A549 treated with AZD9567 at 1 μM for 4 hours (cell line): ENCODE data around the gene TRMT112. TPM values are rescaled to one million over a fixed set of nuclear protein-coding genes. Genes with fewer than 3 reads are reported as not detected.

Experiments
- total RNA-seq: library from RNA; stranded (reverse); fragments of 200-300 nt; extraction: Qiagen RNA extraction; gene quantifications from 5 replicates; pipeline ENCODE4 v1.2.3, GENCODE V29; 2022; ENCODE audit not compliant: insufficient read depth

The TRMT112 gene
- 378 to 462 TPM (median 417 TPM) in 5 replicates for total RNA-seq

DNA sequence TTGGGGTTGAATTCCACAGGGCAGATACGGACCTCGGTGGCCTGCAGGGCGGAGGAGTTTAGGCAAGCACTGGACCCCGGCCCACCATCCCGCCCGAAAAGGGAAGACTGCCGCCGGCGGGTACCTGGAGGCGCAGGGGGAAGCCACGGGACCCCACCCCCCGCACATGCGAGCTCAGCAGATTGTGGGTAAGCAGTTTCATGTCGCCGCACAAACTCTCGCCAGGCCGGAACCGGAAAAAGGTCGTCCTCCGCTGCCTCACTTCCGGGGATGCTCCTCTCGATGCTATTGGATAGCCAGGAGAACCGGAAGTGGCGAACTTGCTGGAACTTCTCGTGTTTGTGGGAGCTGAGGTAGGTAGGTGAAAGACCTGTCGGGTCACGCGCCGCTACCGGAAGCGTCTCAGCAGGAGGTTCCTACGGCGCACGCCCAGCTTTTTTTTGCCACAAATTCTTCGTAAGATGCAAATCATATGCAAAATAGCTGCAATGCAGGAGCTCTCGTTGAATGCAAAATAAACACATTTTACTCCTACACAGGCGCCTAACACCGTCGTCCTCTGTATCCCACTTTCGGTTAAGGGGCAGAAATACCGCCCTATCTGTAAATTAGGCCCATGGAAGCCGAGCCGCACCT, at the start of gene TRMT112:
Gene TRMT112, minus strand, starts transcription at position 235 of the 636 bp plus-strand sequence. Its CDS starts 33 bp downstream, at position 202.

DNA sequence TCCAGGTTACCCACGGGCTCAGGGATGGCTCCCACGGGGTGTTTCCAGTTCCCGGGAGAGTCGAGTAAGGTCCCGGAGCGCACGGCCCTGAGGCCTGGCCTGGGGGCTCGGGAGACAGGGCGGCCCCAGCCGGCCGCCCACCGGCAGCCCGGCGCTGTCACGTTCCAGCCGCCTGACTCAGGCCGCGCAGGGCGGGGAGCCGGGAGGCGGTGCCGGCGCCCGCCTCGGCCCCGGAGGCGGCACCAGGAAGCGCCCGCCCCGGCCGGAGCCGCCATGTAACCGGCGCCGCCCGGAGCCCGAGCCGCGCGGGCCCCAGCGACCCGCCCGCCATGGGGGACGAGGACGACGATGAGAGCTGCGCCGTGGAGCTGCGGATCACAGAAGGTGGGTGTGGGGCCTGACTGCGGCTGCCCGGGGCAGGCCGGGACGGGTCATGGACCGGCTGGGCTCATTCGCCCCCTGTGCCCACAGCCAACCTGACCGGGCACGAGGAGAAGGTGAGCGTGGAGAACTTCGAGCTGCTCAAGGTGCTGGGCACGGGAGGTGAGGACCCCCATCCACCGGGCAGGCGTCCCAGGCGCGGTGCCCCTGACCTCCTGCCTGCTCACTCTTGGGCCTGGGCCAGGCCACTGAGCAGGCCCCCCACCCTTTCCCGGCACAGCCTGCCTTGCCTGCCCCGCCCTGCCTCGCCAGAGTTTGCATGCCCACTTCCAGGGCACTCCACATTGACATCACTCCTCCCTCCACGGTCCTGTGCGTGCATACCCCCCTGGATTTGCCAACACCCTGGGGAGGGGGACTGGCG, 41.8 kb upstream of the TRMT112 start, which contains the start of gene RPS6KA4:
Gene RPS6KA4, plus strand, starts transcription at position 256 of the 805 bp plus-strand sequence. Its CDS starts 74 bp downstream, at position 330.

DNA sequence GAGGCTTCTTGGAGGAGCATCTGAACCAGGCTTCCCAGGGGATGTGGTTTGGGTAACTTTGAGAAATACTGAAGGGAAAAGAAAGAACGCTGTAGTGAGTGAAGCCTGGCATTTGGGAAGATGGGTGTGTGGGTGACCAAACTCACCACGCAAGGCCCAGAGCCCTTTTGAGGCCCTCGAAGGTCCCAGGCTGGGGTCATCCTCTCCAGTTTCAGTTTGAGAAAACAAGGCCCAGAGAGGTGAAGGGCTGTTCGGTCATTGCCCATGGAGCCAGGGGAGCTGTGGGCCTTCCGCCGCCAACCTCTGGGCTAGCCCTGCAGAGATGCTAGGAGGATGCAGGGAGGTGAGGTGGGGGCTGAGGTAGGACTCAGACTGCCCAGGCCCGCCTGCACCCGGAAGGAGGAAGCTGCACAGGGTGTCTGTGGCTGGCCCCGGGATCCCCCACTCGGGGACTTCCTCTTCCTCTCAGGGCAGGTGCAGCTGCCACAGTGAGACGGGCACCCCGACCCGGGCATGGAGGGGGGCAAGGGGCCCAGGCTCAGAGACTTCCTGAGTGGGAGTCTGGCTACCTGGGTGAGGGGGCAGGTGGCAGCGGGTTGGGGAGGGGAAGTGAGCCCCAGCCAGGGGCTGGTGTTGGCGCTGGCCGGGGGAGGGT, 22.5 kb upstream of the TRMT112 start, which contains the start of gene CCDC88B:
Gene CCDC88B, plus strand, starts transcription at position 451 of the 655 bp plus-strand sequence. Its CDS starts 63 bp downstream, at position 514.

DNA sequence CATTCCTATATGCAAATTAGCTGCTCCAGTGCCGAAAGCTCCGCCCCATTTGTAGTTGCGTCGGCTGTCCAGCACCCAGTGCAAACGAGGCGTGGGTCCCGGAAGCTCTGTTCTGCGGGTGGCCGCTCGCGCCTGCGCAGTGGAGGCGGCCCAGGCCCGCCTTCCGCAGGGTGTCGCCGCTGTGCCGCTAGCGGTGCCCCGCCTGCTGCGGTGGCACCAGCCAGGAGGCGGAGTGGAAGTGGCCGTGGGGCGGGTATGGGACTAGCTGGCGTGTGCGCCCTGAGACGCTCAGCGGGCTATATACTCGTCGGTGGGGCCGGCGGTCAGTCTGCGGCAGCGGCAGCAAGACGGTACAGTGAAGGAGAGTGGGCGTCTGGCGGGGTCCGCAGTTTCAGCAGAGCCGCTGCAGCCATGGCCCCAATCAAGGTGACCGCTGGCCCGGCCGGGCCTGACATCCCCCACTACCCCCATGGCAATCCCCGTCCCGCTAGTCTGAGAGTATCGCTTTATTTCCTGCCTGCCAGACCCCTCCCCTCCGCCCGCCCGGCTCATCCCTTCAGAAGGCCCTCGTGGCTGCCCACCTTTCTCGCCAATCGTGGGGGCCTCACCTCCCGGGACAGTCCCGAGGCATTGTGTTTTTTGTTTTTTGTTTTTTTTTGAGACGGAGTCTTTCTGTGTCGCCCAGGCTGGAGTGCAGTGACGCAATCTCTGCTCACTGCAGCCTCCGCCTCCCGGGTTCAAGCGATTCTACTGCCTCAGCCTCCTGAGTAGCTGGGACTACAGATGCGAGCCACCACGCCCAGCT, 804 bp upstream of the TRMT112 start, which contains the start of gene PRDX5:
Gene PRDX5, plus strand, starts transcription at position 161 of the 805 bp plus-strand sequence. Its CDS starts 95 bp downstream, at position 256.

DNA sequence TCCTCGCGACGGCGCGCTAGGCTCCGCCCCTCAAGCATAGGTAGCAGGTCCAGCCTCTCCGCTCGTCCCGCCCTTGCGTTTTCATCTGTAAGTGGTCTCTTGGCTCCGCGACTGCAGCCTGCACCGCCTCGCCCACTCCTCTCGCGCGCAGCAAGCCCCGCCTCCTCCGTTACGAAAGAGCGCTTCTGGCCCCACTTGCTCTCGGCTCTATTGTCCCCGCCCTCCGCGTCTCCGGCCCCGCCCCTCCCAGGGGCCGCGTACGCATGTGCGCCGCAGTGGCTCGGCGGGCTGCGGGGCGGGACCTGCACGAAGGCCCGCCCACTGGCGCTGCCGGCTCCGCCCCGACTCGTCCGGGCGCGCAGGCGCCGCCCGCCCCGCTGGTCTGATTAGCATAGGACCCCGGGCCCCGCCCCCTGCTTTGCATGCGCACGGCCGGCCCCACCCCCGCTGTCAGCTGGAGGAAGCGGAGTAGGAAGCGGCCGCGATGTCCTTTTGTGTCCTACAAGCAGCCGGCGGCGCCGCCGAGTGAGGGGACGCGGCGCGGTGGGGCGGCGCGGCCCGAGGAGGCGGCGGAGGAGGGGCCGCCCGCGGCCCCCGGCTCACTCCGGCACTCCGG, 12.2 kb downstream of the TRMT112 start, which contains the start of gene ESRRA:
Gene ESRRA, plus strand, starts transcription at position 450 of the 616 bp plus-strand sequence. CDS start 1,656 bp downstream, outside the sequence.

DNA sequence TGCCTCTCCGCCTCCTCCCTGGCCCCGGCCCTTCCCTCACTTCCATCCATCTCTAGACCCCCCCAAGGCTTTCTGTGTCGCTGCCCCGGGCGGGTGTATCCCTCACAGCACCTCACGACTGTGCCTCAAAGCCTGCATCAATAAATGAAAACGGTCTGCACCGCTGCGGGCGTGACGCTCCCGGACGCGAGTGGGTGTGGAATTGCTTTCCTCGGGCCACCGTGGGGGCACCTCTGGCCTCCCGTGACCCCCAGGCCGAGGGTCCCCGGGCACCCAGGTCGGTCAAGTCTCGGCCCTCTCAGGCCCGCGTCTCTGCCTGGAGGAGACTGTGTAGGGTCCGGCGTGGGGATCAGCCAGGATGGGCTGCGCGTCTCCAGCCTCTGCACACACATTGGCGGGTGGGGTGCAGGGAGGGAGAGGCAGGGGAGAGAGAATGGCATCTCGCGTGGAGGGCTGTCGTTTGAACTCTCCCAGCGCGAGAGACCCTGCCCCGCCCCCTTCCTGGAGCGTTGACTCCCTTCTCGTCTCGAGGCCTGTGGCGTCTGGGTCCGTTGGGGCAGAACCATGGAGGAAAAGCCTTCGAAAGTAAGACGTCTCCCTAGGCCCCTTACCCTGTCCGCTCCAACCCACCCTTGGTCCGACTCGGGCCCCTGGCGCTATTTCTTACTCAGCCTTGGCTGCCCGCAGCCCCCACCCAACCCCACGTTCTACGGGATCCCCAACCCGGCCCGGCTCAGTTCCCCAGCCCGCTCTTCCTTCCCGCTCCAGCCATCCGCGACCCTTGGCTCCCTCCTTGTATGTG, 17.3 kb downstream of the TRMT112 start, which contains the start of gene CATSPERZ:
Gene CATSPERZ, plus strand, starts transcription at position 512 of the 802 bp plus-strand sequence. Its CDS starts 53 bp downstream, at position 565.

DNA sequence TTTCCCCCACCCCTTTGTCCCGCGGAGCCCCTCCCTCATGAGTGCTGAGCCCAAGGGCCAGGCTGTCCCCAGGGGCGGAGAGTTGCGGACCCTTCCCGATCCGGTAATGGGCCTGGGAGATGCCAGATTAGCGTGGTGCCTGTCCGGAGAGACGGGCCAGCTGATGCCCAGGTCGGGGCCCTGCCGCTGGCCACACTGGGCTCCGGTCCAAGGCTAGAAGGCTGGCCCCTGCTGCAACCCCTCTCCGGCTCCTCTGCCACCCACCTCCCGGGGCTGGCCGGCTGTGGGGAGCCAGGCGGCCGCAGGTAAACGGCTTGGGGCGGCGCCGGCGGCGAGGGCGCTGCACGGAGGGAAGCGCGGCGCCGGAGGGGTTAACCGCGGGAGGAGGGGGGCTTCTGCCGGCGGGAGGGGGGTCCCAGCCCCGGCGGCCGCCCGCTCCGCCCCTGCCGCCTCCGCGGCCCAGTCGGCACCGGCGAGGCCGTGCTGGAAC, 26.1 kb downstream of the TRMT112 start, which contains the start of gene KCNK4:
Gene KCNK4, plus strand, starts transcription at position 41 of the 490 bp plus-strand sequence. CDS start 1,717 bp downstream, outside the sequence.

DNA sequence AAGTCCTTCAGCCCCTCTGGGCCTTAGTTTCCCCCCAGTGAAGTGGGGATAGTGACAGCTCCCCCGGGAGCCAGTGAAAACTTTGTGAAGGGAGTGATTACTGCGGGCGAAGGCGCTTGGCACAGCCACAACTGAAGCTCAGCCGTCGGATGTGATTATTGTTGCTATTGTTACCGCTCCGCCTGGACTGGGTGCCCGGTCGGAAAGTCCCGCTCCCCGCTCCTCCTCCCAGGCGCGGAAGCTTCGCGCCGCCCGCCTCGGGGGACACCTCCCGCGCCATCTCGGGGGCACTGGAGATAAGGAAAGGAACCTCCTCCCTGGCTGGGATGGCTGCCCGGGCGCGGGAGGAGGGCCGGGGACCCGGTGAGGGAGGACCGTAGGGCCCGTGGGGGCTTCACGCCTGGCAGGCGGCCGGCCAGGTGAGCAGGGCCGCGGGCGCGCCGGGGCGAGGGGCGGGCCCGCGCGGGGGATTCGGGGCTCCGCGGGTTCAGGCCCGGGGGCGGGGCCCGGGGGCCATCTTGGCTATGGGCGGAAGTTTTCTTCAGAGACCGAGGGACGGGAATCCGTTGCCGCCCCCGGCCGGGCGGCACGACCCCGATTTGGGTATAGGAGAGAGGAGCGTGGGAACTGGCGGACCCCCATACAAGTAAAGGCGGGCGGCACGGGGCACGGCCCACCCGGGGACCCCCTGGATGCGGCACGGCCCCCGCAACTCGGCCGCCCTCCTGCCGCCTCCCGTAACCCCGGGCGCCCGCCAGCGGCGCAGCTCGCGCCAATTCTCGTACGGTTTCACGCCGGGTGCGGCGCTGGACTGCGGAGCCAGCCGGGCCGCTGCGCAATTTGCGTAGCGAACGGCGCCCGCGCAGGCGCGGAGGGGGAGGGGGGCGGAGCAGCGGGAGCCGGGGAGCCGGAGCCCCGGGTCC, 32.1 kb downstream of the TRMT112 start, which contains the start of gene GPR137:
Gene GPR137, plus strand, starts transcription at position 887 of the 923 bp plus-strand sequence. CDS start 677 bp downstream, outside the sequence.

DNA sequence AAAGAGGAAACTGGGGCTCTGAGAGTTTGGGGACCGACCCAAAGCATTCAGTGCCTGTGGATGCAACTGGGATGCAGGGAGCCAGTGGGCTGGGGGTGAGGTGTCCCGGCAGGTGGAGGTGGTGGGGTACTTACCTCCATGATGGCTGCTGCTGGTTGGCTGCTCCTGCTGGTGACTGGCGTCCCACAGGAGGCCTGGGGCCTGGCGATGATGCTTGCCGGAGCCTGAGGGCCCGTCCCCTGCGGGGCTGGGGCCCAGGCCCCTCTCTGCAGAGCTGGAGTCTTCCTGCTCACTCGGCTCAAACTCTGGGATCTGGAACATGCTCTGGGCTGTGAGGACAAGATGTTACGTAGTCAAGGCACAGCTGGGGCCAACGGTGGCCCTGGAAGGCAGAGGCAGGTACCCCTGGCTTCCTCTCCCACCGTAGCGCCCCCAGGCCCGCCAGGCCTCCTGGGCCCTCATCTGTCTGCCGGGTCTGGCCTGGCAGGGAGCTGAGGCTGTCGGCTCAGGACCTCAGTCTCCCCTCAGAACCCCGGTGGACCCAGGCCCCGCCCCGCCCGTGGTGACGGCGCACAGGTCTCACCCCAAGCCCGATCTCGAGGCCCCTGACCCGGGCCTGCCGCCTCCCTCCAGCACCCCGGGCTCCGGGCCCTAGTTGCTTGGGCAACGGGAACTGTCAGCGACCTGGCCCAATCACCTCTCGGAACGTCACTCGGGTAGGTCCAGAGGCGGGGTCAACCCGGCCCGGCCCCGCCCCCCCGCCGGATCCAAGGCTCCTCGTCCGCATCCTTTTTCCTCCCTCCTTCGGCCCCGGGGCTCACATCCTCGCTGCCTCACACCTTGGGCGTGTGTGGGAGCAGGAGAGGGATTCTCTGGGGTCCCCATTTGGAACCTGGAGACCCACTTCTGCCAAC, 33.1 kb downstream of the TRMT112 start, which contains the start of gene BAD:
Gene BAD, minus strand, starts transcription at position 618 of the 914 bp plus-strand sequence. Its CDS starts 297 bp downstream, at position 321.

Other genes starting within 250 kb of the TRMT112 start
- gene MACROD1, start 151.4 kb downstream of the TRMT112 start, total RNA-seq: 8.5 to 16.1 TPM (median 13.2 TPM) in 5 replicates
- gene STIP1, start 131.4 kb downstream of the TRMT112 start, total RNA-seq: 229 to 287 TPM (median 245 TPM) in 5 replicates
- 1.4 to 2.9 TPM (median 2.0 TPM) in 5 replicates for gene FERMT3, start 110.8 kb downstream of the TRMT112 start, total RNA-seq
- 24.4 to 28.3 TPM (median 27.7 TPM) in 5 replicates for gene TRPT1, start 91.4 kb downstream of the TRMT112 start, total RNA-seq
- gene NUDT22, start 91.3 kb downstream of the TRMT112 start, total RNA-seq: 29.9 to 44.8 TPM (median 41.7 TPM) in 5 replicates
- 12.2 to 24.2 TPM (median 21.8 TPM) in 5 replicates for gene DNAJC4, start 87.0 kb downstream of the TRMT112 start, total RNA-seq
- 30.4 to 51.7 TPM (median 47.5 TPM) in 5 replicates for gene VEGFB, start 83.0 kb downstream of the TRMT112 start, total RNA-seq
- 107 to 137 TPM (median 134 TPM) in 5 replicates for gene FKBP2, start 76.5 kb downstream of the TRMT112 start, total RNA-seq
- gene PPP1R14B, start 70.6 kb downstream of the TRMT112 start, total RNA-seq: 166 to 357 TPM (median 343 TPM) in 5 replicates
- 17.3 to 27.6 TPM (median 22.8 TPM) in 5 replicates for gene PLCB3, start 66.0 kb downstream of the TRMT112 start, total RNA-seq
- 70.3 to 90.3 TPM (median 89.3 TPM) in 5 replicates for gene BAD, start 32.9 kb downstream of the TRMT112 start, total RNA-seq
- gene GPR137, start 31.7 kb downstream of the TRMT112 start, total RNA-seq: 33.6 to 50.4 TPM (median 43.5 TPM) in 5 replicates
- 0.05 to 0.19 TPM in 2 of 5 replicates, not detected in the others for gene KCNK4, start 26.3 kb downstream of the TRMT112 start, total RNA-seq
- 2.4 to 3.2 TPM (median 2.7 TPM) in 4 of 5 replicates, not detected in the other for gene CATSPERZ, start 17.2 kb downstream of the TRMT112 start, total RNA-seq
- 38.4 to 59.5 TPM (median 56.3 TPM) in 5 replicates for gene ESRRA, start 12.0 kb downstream of the TRMT112 start, total RNA-seq
- 367 to 480 TPM (median 454 TPM) in 5 replicates for gene PRDX5, start 562 bp upstream of the TRMT112 start, total RNA-seq
- gene CCDC88B, start 22.6 kb upstream of the TRMT112 start, total RNA-seq: 3.5 to 8.9 TPM (median 8.7 TPM) in 5 replicates
- 45.9 to 68.3 TPM (median 61.7 TPM) in 5 replicates for gene RPS6KA4, start 41.6 kb upstream of the TRMT112 start, total RNA-seq
- 0.06 to 0.15 TPM (median 0.09 TPM) in 4 of 5 replicates, not detected in the other for gene SLC22A11, start 238.4 kb upstream of the TRMT112 start, total RNA-seq